ENCODE measurements around the gene SAT2. TPM values are rescaled to one million over a fixed set of nuclear protein-coding genes. Genes with fewer than 3 reads are reported as not detected.
"Not testable (repeated sequence)": the region's sequence is repeated elsewhere in the genome, so short reads cannot be mapped to it uniquely, and the experiment has no call there.

Gene SAT2
- total RNA-seq, 2 donors from 2014 or later: 84.1 to 86.4 TPM

DNA sequence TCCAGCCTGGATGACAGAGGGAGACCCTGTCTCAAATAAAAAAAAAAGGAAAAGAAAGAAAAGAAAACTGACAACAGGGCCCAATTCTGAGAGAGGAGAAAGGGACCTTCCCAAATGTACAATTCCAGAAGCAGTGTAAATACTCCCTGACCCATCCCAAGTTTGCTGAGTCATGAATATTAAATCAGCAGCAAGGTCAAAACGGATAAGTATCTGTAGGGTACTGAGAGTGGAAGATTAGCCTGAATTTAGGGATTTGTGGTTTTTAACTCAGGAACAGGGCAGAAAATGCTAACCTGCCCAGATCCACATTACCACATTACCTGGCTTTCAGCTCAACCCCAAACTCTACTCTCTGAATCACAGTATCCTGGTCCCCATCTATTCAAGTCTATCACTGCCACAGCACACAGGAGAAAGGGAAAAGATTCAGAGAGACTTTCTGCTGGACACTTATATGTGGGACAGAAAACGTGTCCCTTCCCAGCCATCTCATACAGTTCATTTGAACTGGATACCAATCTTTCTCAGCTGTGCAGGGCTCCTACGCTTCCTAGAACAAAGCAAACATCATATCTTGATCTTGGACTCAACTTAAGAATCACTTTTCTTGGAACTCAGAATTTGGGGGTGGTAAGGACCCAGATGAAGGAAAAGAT lies 15.9 kb downstream of the SAT2 start:
- intact Hi-C loops (cut with DNase I): no loop called here
- DNase-seq (no peak), ATAC-seq (no peak)

GRCh38 chr17:7610641-7611040 lies 17.0 kb downstream of the SAT2 start:
- DNase-seq (no peak), ATAC-seq (no peak)
- intact Hi-C loops (cut with DNase I): no loop called here

GRCh38 chr17:7606280-7606679 lies 21.3 kb downstream of the SAT2 start:
- DNase-seq (no peak), ATAC-seq (peak; percentile 94)
- intact Hi-C loops (cut with DNase I): no loop called here

GRCh38 chr17:7597561-7597960 lies 30.1 kb downstream of the SAT2 start:
- DNase-seq; intact Hi-C loops (cut with DNase I); ATAC-seq: not testable (repeated sequence)

GRCh38 chr17:7593296-7593695 lies 34.3 kb downstream of the SAT2 start:
- intact Hi-C loops (cut with DNase I): no loop called here
- ATAC-seq: no peak
- DNase-seq: no peak

GRCh38 chr17:7592422-7593021 lies 35.1 kb downstream of the SAT2 start:
- ATAC-seq: no peak
- intact Hi-C loops (cut with DNase I): no loop called here
- DNase-seq: no peak

DNA sequence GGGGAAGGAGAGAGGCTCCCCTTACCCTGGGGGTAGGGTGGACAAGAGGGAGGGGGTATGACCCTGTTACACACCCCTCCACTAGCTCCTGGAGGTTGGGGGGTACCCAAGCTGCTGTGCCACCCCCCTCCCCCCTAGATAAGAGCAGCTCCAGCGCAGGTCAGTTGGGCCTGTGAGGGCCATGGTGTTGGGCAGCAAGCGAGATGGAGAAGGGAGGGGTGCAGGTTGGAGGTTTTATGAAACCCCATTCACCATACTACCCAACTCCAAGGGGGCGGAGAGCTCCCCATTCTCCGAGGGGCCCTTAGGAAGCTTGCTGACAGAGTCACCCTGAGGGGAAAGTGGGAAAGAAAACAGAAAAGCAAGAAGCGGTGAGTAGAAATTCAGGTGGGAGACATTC lies 36.0 kb downstream of the SAT2 start:
- no peak for ATAC-seq
- no peak for DNase-seq
- intact Hi-C loops (cut with DNase I): no loop called here

GRCh38 chr17:7590743-7591142 lies 36.9 kb downstream of the SAT2 start:
- DNase-seq (no peak), ATAC-seq (peak in 1 of 2 donors; percentile 31)
- intact Hi-C loops (cut with DNase I): no loop called here

DNA sequence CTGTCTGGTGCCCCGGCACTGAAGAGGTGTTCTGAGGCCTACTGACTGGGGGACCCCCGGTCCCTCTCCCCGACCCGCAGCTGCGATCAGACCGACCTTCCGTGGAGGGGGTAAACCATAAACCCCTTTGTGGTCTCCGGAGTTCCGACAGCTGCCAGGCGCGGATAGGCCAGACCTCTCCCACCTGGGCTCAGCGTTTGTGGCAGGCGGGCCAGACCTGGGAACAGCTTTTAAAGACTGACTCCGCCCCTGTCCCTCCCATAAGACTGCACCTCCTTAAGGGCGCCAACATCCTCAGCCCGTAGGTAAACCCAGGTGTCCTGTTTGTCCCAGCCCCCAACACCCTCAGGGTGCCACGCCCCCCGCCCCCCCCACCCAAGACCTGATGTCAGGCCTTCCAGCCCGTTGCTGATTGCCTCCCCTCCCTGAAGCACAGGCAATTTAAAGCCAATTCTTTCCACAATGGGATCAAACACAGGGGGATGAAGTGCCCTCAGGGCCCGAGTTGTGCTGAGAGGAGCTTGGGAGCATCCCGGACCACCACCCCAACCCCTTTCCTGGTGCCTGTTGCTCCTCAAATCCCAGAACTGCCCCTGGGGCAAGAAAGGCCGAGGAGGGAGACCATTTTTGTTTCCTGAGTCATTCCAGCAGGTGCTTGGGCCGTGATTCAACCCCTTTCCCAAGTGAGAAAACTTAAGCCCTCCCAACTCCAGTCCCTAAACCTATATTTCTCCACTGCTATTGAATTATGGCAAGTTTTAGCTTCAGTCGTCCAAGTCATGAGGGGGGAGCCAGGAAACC lies 37.5 kb downstream of the SAT2 start, which contains the start of gene SOX15:
TSS of gene SOX15 (minus strand) at position 204 of the 801 bp plus-strand sequence. CDS start 418 bp downstream, outside the sequence.
- DNase-seq: no peak
- intact Hi-C loops (cut with DNase I): no loop called here
- peak in 1 of 2 donors; percentile 2 for ATAC-seq

GRCh38 chr17:7589204-7589868 lies 38.3 kb downstream of the SAT2 start:
- DNase-seq: peak; percentile 89
- intact Hi-C loops (cut with DNase I): no loop called here
- ATAC-seq: peak; percentile 82 to 91

DNA sequence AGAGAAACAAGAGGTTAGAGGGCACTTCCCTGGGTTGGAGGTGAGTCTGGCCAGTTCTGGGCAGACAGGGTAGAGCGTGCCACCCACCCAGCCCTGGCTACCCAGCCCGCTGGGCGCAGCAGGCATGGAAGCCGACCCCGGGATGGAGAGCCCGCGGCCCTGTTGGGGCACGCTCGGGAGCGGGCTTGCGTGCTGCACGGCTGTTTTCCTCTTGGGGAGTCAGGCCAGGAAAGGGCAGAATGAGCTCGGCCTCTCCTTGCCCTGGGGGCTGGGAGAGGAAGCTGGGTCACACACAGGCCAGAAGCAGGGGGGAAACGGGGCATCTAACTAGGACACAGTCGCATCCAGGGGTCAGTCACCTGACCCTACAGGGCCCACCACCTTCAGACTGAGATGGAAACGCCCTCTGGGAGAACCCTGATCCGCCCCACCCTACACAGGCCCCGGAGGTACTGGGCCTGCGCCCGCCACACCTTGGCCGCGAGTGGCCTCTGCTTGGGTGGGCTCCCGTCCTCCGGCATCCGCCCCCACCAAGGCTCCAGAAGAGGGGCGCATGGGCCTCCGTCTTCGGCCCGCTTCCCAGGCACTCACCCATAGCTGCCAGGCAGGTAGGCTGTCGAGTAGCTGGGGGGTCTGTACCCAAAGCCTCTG lies 38.9 kb downstream of the SAT2 start:
- ATAC-seq: peak; percentile 2 to 3
- no peak for DNase-seq
- intact Hi-C loops (cut with DNase I): no loop called here

DNA sequence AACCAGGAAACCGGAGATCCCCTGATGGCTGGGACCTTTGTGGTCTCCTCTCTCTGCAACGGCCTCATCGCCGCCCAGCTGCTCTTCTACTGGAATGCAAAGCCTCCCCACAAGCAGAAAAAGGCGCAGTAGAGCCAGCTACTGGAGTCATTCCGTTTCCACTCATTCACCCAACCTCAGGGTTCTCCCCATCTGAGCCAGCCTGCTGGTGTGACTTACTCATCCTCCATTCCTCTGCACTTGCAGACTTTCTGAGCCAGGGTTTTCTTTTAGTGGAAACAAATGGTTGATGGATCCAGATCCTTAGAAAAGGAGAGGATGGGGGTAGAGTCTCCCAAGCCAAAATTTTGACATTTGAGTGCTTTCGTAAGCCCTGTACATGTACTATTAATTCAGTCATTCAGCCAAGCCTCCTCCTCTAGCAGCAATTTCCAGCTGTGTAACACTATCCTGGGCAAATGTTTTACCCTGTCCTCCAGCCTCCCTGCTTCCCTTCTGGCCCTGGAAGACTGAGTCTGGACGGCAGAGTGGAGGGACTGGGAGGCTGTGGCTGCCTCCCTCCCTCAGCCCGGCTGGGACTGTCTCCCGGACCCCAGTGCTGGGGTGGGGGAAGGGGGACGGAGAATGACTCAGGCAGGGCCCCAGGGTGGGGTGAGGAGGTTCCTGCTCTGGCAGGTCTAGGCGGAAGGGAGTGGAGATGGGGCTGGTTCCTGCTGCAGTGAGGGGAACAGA lies 40.0 kb downstream of the SAT2 start:
- ATAC-seq (no peak), DNase-seq (no peak)
- intact Hi-C loops (cut with DNase I): no loop called here

- ATAC-seq (no peak), DNase-seq (no peak)
- intact Hi-C loops (cut with DNase I): no loop called here
These were observed 40.8 kb downstream of the SAT2 start for GRCh38 chr17:7586673-7587419.

DNA sequence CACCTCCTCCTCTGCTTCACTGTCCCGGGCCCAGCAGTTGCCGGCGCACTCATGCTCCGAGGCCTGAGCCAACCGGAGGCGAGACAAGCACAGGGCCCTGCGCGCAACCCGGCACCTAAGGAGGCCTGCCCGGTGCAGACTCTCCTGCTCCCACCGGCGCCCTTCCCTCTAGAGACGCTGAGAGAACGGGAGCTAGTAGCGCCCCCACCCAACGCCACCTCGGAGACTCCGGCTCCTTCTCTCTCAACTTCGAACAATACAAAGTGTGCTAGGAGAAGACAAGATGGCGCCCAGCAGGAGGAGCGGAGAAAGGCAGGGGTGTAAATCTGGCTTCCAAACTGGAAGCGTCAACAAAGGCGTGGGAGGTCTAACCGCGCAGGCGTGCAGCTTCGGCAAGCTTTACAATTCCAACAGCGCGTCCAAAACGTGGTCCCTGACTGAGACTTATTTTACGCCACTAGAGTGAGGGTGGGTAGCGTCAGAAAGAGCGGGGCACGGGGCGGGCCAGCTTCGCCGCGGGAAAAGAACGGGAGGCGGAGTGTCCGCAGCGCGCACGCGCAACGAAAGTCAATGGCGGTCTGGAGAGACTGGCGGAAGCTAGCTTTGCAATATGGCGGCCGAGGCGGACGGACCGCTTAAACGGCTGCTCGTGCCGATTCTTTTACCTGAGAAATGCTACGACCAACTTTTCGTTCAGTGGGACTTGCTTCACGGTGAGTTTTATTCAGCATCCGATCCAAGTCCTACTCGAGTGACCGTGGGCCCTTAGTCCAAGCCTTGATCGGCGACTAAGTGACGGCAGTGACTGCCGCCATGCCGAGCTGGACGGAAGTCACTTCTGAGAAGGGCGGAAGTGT lies 44.1 kb downstream of the SAT2 start, which contains the start of gene MPDU1:
TSS of gene MPDU1 (plus strand) at position 600 of the 857 bp plus-strand sequence. CDS start at position 611, 11 bp downstream.
- ATAC-seq (peak; percentile 85 to 89), DNase-seq (peak; percentile 97)
- intact Hi-C loops (cut with DNase I): no loop called here

- DNase-seq (peak; percentile 53), ATAC-seq (no peak)
- intact Hi-C loops (cut with DNase I): no loop called here
These were observed 45.0 kb downstream of the SAT2 start for GRCh38 chr17:7582396-7583252.

Measured in left cardiac atrium (tissue), 4 donors.